ENCODE data around the gene EBLN2.

- TF ChIP-seq, protein P1, sequence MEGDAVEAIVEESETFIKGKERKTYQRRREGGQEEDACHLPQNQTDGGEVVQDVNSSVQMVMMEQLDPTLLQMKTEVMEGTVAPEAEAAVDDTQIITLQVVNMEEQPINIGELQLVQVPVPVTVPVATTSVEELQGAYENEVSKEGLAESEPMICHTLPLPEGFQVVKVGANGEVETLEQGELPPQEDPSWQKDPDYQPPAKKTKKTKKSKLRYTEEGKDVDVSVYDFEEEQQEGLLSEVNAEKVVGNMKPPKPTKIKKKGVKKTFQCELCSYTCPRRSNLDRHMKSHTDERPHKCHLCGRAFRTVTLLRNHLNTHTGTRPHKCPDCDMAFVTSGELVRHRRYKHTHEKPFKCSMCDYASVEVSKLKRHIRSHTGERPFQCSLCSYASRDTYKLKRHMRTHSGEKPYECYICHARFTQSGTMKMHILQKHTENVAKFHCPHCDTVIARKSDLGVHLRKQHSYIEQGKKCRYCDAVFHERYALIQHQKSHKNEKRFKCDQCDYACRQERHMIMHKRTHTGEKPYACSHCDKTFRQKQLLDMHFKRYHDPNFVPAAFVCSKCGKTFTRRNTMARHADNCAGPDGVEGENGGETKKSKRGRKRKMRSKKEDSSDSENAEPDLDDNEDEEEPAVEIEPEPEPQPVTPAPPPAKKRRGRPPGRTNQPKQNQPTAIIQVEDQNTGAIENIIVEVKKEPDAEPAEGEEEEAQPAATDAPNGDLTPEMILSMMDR (IDR thresholded peaks at IDR 0.05; ENCODE audit: low read depth, low read length) = no peak
- TF ChIP-seq EZH2phosphoT487 (IDR thresholded peaks at IDR 0.05; ENCODE audit: low read depth) = no peak
These were observed 40.1 kb upstream of the EBLN2 start for GRCh38 chr3:73021301-73021835.
